GM19239 (cell line): ENCODE results near the gene ZNF415.

Source experiments
- DNase-seq: peaks from one replicate; pipeline ENCODE4 v3.0.0; 2011; ENCODE audit warnings: low spot score; ENCODE audit not compliant: insufficient read length
- FAIRE-seq: peaks from 2 replicates; lab custom pipeline; 2011; peaks lifted over from hg19 to GRCh38; lab: Jason Lieb, UNC

ZNF415 gene

DNA sequence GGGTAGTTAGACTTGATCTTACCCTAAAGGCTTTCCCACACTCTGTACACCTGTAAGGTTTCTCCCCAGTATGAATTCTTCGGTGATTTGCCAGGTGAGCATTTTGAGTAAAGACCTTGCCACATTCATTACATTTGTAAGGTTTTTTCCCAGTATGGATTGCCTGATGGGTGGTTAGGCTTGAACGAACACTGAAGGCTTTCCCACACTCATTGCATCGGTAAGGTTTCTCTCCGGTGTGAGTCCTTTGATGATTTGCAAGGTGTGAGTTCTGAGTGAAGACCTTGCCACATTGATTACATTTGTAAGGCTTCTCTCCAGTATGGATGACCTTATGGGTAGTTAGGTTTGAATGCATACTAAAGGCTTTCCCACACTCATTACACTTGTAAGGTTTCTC lies 64.5 kb downstream of the ZNF415 start:
- DNase-seq (no peak), FAIRE-seq (no peak)

DNA sequence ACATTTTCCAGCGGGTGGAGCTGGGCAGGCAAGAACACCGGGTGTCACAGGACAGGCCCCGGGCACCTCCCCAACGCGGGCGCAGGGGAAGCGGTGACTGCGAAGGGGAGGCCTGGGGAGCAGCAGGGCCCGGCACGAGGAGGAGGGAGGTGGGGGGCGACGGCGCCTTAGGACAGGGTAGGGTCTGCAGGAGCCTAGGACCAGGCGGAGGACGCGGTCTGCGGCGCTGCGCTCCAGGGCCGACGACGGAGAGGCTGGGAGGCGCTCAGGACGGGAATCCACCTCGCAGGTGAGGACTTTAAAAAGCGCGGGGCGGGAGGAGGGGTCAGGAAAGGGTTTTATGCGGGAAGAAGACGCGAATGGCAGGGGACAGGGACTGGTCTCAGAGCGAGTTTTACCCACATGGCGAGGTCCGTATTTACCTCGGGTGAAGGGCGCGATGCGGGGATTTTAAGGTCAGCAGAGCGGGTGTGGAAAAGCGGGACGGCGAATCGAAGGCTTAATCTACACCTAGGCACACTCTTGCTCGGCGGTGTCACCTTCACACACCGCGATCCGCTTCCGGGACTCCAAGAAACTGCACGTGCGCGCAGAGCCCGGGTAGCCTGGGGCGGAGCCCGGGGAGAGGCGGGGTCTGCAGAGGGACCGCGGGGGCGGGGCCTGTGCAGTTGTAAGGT lies 74.7 kb downstream of the ZNF415 start:
- no peak for FAIRE-seq
- DNase-seq: no peak
